Tibial nerve (tissue), 4 donors: ENCODE measurements around the gene MRPS10.

ENCODE experiments used
- EP300 ChIP-seq, 2 donors: sonication (generic); formaldehyde crosslinking; IDR thresholded peaks; one replicate each; pipeline ENCODE4 v1.6.1; 2017; ENCODE audit warnings: antibody characterized with exemption in 2 of 2, mild to moderate bottlenecking in 1 of 2
- TF ChIP-seq, protein P1 (sequence below), 5 experiments: fragments of 200-600 bp in 3 of 5; fragments of 450-650 bp in 2 of 5; sonication (generic) in 3 of 5; IDR thresholded peaks; one replicate each; pipeline ENCODE4 v1.5.1; 2016 to 2019; ENCODE audit warnings: antibody characterized with exemption in 5 of 5, mild to moderate bottlenecking in 3 of 5, moderate library complexity in 2 of 5

- TF ChIP-seq, protein P1, sequence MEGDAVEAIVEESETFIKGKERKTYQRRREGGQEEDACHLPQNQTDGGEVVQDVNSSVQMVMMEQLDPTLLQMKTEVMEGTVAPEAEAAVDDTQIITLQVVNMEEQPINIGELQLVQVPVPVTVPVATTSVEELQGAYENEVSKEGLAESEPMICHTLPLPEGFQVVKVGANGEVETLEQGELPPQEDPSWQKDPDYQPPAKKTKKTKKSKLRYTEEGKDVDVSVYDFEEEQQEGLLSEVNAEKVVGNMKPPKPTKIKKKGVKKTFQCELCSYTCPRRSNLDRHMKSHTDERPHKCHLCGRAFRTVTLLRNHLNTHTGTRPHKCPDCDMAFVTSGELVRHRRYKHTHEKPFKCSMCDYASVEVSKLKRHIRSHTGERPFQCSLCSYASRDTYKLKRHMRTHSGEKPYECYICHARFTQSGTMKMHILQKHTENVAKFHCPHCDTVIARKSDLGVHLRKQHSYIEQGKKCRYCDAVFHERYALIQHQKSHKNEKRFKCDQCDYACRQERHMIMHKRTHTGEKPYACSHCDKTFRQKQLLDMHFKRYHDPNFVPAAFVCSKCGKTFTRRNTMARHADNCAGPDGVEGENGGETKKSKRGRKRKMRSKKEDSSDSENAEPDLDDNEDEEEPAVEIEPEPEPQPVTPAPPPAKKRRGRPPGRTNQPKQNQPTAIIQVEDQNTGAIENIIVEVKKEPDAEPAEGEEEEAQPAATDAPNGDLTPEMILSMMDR (IDR thresholded peaks at IDR 0.05), result no peak
- TF ChIP-seq EP300 (IDR thresholded peaks at IDR 0.05), result no peak
These were observed 12.8 kb downstream of the MRPS10 start for GRCh38 chr6:42204768-42205282.
